Hepatocyte (in vitro differentiated cells): ENCODE measurements around the gene CBARP. TPM values are rescaled to one million over a fixed set of nuclear protein-coding genes. Genes with fewer than 3 reads are reported as not detected.

Experiments
- DNase-seq: peaks from one replicate; pipeline ENCODE4 v3.0.0-alpha.2; 2016; ENCODE audit warnings: low spot score
- H2AFZ ChIP-seq: fragments of 200-600 bp; sonication (generic); 2 replicates; pipeline ENCODE4 v1.6.0; 2016; ENCODE audit warnings: antibody characterized with exemption, mild to moderate bottlenecking
- H3K27ac ChIP-seq: fragments of 200-600 bp; sonication (generic); 2 replicates; pipeline ENCODE4 v1.5.1; 2016; ENCODE audit warnings: mild to moderate bottlenecking
- H3K27me3 ChIP-seq: fragments of 200-600 bp; sonication (generic); 2 replicates; pipeline ENCODE4 v1.6.1; 2016
- H3K36me3 ChIP-seq: fragments of 200-600 bp; sonication (generic); replicated peaks from 2 replicates; pipeline ENCODE4 v1.5.1; 2016; ENCODE audit warnings: low read depth; ENCODE audit not compliant: insufficient read depth
- H3K4me1 ChIP-seq: fragments of 200-600 bp; sonication (generic); 2 replicates; pipeline ENCODE4 v1.5.1; 2016; ENCODE audit warnings: mild to moderate bottlenecking, moderate library complexity; ENCODE audit not compliant: insufficient read depth
- H3K4me2 ChIP-seq: fragments of 200-600 bp; sonication (generic); 2 replicates; pipeline ENCODE4 v1.6.0; 2016
- H3K4me3 ChIP-seq: fragments of 200-600 bp; sonication (generic); 2 replicates; pipeline ENCODE4 v1.5.1; 2016; ENCODE audit warnings: mild to moderate bottlenecking
- H3K79me2 ChIP-seq: fragments of 200-600 bp; sonication (generic); 2 replicates; pipeline ENCODE4 v1.6.0; 2017; ENCODE audit warnings: mild to moderate bottlenecking
- H3K9me2 ChIP-seq: fragments of 200-600 bp; sonication (generic); replicated peaks from 2 replicates; pipeline ENCODE4 v1.6.0; 2017; ENCODE audit warnings: mild to moderate bottlenecking; ENCODE audit not compliant: insufficient read depth
- H3K9me3 ChIP-seq: fragments of 200-600 bp; sonication (generic); 2 replicates; pipeline ENCODE4 v1.5.1; 2016; ENCODE audit warnings: low read depth, mild to moderate bottlenecking
- H4K20me1 ChIP-seq: fragments of 200-600 bp; sonication (generic); 2 replicates; pipeline ENCODE4 v1.6.0; 2016; ENCODE audit warnings: mild to moderate bottlenecking; ENCODE audit not compliant: insufficient read depth, poor library complexity, severe bottlenecking
- CTCF ChIP-seq: fragments of 200-600 bp; sonication (generic); IDR thresholded peaks from 2 replicates; pipeline ENCODE4 v1.5.1; 2016; ENCODE audit warnings: antibody characterized with exemption, mild to moderate bottlenecking; ENCODE audit not compliant: poor library complexity
- EZH2 ChIP-seq: fragments of 200-600 bp; sonication (generic); IDR thresholded peaks from 2 replicates; pipeline ENCODE4 v1.6.1; 2016; ENCODE audit warnings: antibody characterized with exemption, mild to moderate bottlenecking, borderline replicate concordance
- EZH2phosphoT487 ChIP-seq: fragments of 200-600 bp; sonication (generic); IDR thresholded peaks from one replicate; pipeline ENCODE4 v1.6.1; 2018; ENCODE audit warnings: antibody characterized with exemption, mild to moderate bottlenecking, low read depth, moderate library complexity; ENCODE audit not compliant: unreplicated experiment, severe bottlenecking
- WGBS: methylation state at CpG from one replicate; pipeline ENCODE4 v1.1.6; 2016; ENCODE audit warnings: low lambda C conversion rate; ENCODE audit errors: missing lambda C conversion rate; 5-methylcytosine and 5-hydroxymethylcytosine counted together
- polyA plus RNA-seq: library from polyadenylated mRNA; unstranded; fragments of >200 nt; fragmentation: Nextera tagmentation; extraction: Ambion mirVana; gene quantifications from 2 replicates; pipeline ENCODE4 v1.2.1, GENCODE V29; 2016
- total RNA-seq: library from RNA; depleted of rRNA; stranded (reverse); fragments of >200 nt; gene quantifications from 2 replicates; pipeline ENCODE4 v1.2.3, GENCODE V29; 2014

The CBARP gene
- total and polyA plus RNA-seq, 2 experiments from 2014 or later = 4.2 to 7.1 TPM

- 91% methylated on average over 28 of the region's 50 CpGs for WGBS
- H4K20me1 ChIP-seq = peaks cover 7% of the 10 kb centered on the region
- no peak overlapping the region for H3K27ac ChIP-seq
- no peaks in the 10 kb centered on the region for H3K9me3 ChIP-seq
- peaks cover 12% of the 10 kb centered on the region for H3K79me2 ChIP-seq
- no peak overlapping the region for H3K4me3 ChIP-seq
- no peak for DNase-seq
- peaks cover 2% of the 10 kb centered on the region for H3K4me1 ChIP-seq
- H2AFZ ChIP-seq = no peak overlapping the region
- H3K36me3 ChIP-seq = no peaks in the 10 kb centered on the region
- no peaks in the 10 kb centered on the region for H3K9me2 ChIP-seq
- no peaks in the 10 kb centered on the region for H3K27me3 ChIP-seq
- H3K4me2 ChIP-seq = no peak overlapping the region
- TF ChIP-seq EZH2phosphoT487 (no peak), CTCF (no peak), EZH2 (no peak)
Measured at GRCh38 chr19:1226522-1227303, 11.1 kb downstream of the CBARP start.

- H2AFZ ChIP-seq = no peak overlapping the region
- no peak overlapping the region for H3K4me2 ChIP-seq
- no peaks in the 10 kb centered on the region for H3K27me3 ChIP-seq
- H3K27ac ChIP-seq = no peak overlapping the region
- H3K79me2 ChIP-seq = peaks cover 15% of the 10 kb centered on the region
- no peak overlapping the region for H3K4me3 ChIP-seq
- no peaks in the 10 kb centered on the region for H3K9me3 ChIP-seq
- no peaks in the 10 kb centered on the region for H3K9me2 ChIP-seq
- no peaks in the 10 kb centered on the region for H3K4me1 ChIP-seq
- TF ChIP-seq EZH2phosphoT487 (no peak), EZH2 (no peak), CTCF (no peak)
- H4K20me1 ChIP-seq = peaks cover 8% of the 10 kb centered on the region
- DNase-seq = no peak
- H3K36me3 ChIP-seq = no peaks in the 10 kb centered on the region
- 93% methylated on average over 9 of the region's 11 CpGs for WGBS
Measured at GRCh38 chr19:1226227-1226518, 11.6 kb downstream of the CBARP start.

GRCh38 chr19:1225440-1226226 lies 12.2 kb downstream of the CBARP start:
- H3K4me1 ChIP-seq = no peaks in the 10 kb centered on the region
- no peaks in the 10 kb centered on the region for H3K36me3 ChIP-seq
- no peak overlapping the region for H3K27ac ChIP-seq
- peaks cover 8% of the 10 kb centered on the region for H4K20me1 ChIP-seq
- 96% methylated on average over 26 of the region's 29 CpGs for WGBS
- no peaks in the 10 kb centered on the region for H3K27me3 ChIP-seq
- no peak for DNase-seq
- H3K4me3 ChIP-seq = no peak overlapping the region
- no peak overlapping the region for H3K4me2 ChIP-seq
- peaks cover 18% of the 10 kb centered on the region for H3K79me2 ChIP-seq
- H3K9me2 ChIP-seq = no peaks in the 10 kb centered on the region
- H2AFZ ChIP-seq = no peak overlapping the region
- TF ChIP-seq EZH2phosphoT487 = no peak
- TF ChIP-seq EZH2 = no peak
- TF ChIP-seq CTCF = no peak
- no peaks in the 10 kb centered on the region for H3K9me3 ChIP-seq
